ENCODE results near the gene CACFD1.

CACFD1 gene

DNA sequence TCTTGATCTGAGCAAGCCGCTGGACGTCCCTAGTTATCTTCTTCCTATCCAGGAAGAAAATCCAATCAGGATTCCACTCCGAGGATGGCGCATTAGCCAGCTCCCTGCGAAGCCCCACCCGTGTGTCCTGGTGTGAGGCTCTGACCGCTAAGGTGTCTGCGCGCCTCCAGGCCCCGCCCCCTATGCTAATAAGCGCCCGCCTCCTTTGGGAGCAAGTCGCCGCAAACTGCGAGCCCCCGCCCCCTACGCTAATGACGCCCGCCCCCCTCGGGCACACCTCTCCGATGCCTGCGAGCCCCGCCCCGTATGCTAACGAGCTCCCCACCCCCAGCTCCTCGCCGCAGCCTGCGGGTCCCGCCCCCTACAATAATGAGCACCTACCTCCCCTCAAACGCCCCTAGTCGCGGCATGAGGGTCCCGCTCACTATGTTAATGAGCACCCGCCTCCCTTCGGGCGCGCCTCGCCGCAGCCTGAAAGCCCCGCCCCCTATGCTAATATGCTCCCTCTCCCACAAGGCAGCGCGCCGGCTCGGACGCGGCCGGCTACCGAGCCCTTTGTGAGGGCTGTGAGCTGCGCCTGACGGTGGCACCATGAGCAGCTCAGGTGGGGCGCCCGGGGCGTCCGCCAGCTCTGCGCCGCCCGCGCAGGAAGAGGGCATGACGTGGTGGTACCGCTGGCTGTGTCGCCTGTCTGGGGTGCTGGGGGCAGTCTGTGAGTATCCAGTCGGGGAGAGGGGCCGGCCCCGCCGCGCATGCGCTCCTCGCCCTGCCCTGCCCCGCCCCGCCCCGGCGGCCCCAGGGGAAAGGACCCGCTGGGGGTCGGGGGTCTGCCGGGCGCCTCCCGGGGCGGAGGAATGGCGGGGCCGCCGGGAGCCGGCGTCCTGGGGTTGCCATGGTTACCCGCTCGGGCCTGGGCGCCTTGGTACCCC lies at the start of gene CACFD1:
CACFD1 (plus strand) TSS at position 503 of the 929 bp plus-strand sequence; CDS start at position 592, 89 bp downstream.
- DNase-seq (ENCODE audit: low read depth), result peak; percentile 78

DNA sequence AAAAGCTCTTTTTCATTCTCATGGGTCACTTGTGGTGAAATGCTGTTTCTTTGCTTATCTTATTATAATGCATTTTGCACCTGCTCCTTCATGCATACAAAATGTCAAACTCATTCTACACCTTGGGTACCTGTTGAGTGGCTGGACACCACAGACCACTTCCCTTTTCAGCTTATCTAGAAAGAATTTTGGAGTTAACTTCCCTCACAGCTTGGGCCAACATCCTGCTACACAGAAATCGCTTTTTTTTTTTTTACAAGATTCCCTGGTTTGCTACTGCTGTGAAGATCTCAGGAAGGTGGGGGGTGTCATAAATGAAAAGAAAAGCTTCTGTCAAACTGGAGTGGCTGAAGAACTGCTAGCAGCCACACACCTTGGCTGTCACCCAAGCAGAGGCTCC lies 44.6 kb upstream of the CACFD1 start:
- DNase-seq (ENCODE audit: low read depth), result no peak

DNA sequence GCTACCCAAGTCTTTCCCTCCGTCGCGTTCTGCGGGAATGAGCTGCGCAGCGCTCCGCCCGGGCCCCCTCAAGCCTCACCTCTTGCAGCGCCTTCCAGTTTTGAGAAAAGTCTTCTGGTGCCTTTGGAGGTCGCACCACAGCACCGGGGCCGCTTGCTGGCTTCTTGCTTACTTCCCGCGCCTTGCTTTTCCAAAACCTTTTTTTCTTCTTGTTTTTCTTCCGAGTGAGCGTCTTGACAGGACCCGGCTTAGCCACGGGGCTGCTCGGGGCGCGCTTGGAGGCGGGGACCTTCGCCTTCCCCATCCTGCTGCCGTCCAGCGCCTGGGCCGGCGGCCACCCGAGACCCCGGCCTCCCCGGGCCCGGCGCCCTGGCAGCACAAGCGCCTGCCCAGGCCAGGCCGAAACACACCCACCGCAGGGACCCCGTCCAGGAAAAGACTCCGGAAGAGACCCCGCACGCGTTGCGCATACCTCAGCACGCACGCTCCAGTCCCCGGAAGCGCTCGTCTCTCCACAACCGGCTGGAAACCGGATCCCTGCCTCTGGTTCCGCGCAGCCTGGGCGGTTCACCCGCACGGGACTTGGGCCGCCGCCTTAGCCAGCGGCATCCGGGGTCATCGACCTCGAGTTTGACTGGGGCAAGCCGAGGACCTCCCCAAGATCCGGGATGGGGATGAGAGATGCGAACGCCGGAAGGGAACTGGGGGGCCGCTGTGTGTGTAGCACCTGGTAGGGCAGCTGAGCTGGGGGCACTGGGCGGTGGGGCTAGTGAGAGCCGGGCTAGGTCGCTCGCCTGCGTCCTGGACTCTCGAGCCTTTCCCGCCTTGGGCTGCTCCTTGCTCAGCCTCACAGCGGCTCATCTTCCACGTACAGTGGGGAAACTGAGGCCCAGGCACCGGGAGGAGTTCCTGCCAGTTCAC lies 42.0 kb upstream of the CACFD1 start, which contains the start of gene REXO4:
REXO4 (minus strand) TSS at position 470 of the 921 bp plus-strand sequence; CDS start at position 304, 166 bp downstream.
- DNase-seq (ENCODE audit: low read depth), result peak; percentile 68

DNA sequence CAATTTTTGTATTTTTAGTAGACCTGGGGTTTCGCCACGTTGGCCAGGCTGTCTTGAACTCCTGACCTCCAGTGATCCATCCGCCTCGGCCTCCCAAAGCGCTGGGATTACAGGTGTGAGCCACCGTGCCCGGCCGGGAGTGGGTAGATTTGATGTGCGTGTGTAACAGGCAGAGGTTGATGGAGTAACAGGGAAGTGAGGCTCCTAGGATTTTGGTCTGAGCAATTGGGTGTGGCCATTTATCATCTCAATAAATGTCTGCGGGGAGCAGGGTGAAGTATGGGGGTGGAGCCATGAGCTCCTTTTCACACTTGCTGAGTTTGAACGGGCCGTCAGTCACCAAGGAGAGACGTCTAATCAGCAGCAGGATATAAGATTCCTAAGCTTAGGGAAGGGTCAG lies 40.8 kb upstream of the CACFD1 start:
- DNase-seq (ENCODE audit: low read depth), result no peak

DNA sequence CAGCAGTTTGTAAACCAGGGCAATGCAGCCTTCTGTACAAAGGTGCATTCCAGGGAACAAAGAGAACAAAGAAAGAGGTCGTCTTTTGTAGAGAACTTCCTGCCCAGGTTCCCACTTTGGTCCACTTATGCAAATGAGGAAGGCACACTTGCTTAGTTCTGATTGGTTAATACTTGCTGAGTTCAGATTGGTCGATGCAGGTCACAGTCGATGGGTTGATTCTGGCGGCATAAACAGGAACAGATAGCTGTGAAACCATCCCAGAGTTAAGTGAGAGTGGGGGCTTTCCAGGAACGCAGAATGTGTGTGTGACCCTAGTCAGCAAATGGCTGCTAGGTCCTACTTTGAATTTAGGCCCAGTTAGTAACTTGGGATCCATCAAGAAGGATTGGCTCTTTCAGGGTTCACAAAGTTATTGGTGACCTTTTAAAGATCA lies 39.4 kb upstream of the CACFD1 start:
- DNase-seq (ENCODE audit: low read depth), result no peak

DNA sequence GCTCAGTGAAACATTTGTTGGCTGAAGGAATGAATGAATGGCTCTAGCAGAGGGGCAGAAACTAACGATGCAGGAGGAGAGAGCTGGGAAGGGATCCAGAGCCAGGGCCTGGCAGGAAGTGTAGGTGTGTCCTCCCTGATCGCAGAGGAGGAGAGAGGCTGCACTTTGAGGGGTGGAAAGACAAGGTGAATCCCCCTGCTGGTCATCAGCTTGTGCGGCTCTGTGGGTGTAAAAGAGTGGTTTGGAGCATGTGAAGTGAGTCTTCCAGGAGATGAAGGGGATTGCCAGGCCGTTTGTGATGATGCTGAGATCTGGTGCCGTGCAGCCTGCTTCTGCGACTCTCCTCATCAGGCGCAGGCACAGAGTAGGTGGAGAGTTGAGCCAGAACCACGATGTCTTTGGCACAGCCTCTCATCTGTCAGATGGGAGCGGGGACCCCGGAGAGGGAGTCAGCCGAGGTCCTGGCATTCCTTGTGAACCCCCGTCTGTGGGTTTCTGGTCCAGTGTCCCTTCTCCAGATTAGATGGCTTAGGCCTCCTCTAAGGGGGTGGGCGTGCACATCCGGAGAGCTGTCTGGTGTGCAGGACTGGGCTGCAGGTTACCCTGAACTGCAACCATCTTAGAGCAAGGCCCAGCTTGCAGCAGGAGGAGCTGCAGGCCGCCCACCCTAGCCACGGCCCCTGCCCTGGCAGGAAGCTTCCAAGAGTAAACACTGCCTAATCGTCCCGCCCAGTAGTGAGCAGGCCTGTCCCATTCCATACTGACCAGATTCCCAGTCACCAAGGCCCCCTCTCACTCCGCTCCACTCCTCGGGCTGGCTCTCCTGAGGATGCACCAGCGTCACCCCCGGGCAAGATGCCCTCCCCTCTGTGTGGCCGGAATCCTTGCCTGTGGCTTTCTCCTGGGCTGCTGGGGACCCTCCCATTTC lies 37.9 kb upstream of the CACFD1 start, which contains the start of gene ADAMTS13:
ADAMTS13 (plus strand) TSS at position 753 of the 928 bp plus-strand sequence; CDS start at position 830, 77 bp downstream.
- DNase-seq (ENCODE audit: low read depth), result no peak

DNA sequence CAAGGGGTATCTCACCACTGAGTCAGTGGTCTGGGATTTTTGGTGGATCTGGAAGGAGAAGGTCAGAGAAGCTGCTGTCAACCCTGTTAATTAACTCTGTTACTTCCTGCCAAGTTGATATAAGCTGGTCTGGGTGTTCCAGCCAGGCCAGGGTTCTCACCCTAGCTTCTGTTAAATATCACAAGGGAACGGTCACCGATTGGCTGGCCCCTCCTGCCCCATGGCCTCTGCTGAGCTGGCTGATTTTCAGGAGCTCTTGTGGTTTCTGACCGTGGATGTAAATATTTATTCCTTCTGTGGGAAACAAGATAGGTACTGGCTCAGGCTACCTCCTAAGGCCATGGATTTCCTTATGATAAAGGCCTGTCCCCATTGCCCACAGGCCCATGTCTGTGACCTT lies 36.6 kb upstream of the CACFD1 start:
- DNase-seq (ENCODE audit: low read depth), result no peak

DNA sequence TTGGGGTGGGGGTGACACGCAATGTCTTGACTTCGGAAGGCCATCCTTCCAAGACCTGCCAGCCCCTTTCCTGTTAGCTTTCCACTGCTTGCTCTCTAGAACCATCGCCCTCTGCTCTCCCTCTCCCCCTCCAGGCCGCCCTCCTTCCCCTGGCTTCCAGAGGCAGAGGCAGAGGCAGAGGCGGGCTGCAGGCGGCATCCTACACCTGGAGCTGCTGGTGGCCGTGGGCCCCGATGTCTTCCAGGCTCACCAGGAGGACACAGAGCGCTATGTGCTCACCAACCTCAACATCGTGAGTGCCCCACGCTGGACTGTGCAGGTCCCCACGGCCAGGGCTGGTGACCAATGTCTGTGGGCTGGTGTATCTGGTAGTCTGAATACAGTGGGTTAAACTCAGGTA lies 35.6 kb upstream of the CACFD1 start:
- no peak for DNase-seq (ENCODE audit: low read depth)

DNA sequence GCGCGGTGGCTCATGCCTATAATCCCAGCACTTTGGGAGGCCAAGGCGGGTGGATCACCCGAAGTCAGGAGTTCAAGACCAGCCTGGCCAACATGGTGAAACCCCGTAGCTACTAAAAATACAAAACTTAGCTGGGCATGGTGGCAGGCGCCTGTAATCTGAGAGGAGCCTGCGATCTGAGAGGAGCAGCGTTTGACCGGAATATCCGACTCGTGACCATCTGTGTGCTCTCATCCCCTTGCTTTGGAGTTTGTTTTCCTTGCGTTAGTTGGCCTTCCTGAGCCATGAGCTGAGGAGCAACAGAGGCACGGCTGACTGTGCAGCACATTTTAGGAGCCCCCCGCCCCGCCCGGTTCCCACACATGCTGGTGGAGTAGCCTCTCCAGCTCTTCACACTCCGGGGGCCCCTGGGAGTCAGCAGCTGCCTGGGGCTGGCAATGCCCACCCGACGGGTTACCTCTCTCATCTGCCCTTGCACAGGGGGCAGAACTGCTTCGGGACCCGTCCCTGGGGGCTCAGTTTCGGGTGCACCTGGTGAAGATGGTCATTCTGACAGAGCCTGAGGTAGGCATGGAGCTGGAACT lies 34.6 kb upstream of the CACFD1 start:
- no peak for DNase-seq (ENCODE audit: low read depth)

DNA sequence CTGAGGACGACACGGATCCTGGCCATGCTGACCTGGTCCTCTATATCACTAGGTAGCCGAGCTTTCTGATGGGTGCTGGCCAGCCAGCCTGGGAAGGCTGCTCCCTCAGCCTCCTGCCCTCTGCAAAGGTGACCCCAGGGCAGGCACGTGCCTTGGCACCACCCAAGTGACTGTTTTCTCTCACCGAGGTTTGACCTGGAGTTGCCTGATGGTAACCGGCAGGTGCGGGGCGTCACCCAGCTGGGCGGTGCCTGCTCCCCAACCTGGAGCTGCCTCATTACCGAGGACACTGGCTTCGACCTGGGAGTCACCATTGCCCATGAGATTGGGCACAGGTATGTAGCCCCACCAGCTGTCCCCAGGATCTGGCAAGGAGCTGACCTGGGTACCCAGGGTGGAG lies 33.8 kb upstream of the CACFD1 start:
- DNase-seq (ENCODE audit: low read depth), result no peak

DNA sequence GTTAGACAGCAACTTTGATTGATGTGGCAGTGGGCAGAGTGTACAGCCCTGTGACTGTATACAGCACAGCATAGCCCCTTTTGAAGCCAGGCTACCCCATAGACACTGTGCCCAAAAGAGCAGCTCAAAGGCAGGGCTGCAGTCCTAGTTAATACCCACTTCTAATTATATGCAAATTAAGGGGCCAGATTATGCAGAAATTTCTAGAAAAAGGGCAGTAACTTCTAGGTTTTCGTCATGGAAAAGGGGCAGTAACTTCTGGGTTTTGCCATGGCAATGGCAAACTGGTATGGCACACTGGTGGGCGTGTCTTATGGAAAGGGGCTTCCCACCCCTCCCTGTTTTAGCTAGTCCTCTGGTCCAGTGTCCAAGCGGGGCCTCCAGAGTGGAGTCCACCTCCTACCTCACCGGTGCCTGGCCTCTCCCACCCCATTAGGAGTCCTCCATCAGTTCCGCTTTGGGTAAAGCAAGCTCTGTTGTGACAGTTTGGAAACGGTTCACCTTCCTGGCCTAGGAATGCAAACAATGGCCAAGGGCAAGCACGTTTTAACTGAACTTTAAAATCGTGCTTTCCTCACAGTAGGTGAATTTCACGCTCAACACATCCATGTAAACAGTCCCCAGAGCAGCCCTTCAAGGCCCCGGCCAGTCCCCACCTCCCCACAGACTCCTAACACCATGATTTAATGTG lies 32.0 kb upstream of the CACFD1 start:
- no peak for DNase-seq (ENCODE audit: low read depth)

DNA sequence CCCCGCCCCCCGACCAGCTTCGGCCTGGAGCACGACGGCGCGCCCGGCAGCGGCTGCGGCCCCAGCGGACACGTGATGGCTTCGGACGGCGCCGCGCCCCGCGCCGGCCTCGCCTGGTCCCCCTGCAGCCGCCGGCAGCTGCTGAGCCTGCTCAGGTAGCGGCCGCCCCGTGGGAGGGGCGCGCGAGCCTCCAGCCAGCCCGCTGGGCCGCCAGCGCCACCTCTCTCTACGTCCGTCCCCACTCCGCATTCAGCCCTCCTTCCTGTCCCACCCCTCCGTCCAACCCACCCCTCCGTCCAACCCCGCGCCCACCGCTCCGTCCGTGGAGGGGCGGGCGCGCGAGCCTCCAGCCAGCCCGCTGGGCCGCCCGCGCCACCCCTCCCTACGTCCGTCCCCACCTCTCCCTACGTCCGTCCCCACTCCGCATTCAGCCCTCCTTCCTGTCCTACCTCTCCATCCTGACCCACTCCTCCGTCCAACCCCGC lies 31.1 kb upstream of the CACFD1 start:
- DNase-seq (ENCODE audit: low read depth), result no peak

DNA sequence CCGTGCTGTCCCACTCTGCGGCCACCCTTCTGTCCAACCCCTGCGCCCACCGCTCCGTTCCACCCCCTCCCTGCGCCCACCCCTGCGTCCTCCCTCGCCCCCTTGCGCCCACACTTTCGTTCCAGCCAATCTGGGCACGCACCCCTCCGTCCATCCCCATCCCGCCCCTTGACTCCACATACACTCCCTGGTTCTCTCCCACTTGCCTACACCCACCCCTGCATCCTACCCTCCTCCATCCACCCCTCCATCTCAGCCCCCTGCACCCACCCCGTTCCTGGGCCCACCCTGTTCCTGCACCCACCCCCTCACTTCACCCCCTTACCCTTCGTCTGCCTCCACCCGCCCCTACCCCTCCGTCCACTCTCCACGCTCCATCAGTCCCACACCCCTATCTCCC lies 30.6 kb upstream of the CACFD1 start:
- DNase-seq (ENCODE audit: low read depth), result no peak

DNA sequence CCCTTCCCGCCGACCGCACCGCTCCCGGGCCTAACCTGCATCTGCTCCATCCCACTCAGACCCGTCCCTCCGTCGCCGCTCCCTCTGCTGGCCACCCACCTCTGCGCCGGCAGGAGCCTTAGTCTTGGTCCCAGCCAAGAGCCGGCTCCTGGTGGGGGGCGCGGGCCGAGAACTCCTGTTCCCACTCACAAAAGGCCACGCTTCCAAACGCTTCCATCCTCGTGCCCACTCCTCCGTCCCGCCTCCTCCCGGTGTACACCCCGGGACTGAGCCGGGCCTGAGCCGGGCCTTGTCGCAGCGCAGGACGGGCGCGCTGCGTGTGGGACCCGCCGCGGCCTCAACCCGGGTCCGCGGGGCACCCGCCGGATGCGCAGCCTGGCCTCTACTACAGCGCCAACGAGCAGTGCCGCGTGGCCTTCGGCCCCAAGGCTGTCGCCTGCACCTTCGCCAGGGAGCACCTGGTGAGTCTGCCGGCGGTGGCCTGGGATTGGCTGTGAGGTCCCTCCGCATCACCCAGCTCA lies 30.1 kb upstream of the CACFD1 start:
- DNase-seq (ENCODE audit: low read depth), result no peak

DNA sequence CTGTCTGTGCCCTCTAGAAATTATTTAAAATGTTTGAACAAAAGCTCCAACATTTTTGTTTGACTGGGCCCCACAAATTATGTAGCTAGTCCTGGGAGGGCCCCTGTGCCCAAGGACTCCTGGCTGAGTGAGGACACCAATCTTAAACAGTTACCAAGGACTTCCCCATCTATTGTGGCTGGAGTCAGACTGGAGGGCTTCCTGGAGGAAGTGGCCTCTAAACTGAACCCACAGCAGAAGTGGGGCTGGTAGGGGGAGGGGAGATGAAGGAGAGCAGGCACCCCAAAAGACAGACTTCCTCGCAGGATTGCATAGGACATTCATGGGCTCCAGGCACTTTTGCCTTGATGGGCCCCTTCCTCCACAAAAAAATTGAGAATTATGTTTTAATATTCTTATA lies 29.5 kb upstream of the CACFD1 start:
- DNase-seq (ENCODE audit: low read depth), result no peak

DNA sequence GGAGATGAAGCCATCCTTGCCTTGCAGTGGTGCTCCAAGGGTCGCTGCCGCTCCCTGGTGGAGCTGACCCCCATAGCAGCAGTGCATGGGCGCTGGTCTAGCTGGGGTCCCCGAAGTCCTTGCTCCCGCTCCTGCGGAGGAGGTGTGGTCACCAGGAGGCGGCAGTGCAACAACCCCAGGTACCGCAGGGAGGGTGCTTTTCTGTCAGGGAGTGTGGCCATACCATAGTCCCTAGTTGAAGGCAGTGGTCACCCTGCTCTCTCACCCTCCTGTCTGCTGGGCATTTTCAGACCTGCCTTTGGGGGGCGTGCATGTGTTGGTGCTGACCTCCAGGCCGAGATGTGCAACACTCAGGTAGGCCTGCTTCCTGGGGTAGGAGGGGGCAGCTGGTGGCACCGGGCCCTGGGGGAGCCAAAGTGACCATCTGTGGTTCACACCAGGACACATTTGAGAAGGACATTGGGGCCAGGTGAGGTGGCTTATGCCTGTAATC lies 26.4 kb upstream of the CACFD1 start:
- no peak for DNase-seq (ENCODE audit: low read depth)

DNA sequence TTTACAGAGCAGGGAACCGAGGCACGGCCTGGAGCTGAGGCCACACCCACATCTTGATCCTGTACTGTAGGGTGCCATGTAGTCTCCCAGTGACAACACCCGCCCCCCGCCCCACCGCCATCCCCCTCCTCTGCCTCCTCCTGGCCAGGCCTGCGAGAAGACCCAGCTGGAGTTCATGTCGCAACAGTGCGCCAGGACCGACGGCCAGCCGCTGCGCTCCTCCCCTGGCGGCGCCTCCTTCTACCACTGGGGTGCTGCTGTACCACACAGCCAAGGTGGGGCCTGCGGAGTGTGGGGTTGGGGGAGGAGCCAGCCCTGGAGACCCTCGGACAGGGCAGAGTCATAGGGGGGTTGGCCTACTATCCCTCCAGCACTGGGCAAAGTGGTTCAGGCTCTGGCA lies 23.1 kb upstream of the CACFD1 start:
- no peak for DNase-seq (ENCODE audit: low read depth)

DNA sequence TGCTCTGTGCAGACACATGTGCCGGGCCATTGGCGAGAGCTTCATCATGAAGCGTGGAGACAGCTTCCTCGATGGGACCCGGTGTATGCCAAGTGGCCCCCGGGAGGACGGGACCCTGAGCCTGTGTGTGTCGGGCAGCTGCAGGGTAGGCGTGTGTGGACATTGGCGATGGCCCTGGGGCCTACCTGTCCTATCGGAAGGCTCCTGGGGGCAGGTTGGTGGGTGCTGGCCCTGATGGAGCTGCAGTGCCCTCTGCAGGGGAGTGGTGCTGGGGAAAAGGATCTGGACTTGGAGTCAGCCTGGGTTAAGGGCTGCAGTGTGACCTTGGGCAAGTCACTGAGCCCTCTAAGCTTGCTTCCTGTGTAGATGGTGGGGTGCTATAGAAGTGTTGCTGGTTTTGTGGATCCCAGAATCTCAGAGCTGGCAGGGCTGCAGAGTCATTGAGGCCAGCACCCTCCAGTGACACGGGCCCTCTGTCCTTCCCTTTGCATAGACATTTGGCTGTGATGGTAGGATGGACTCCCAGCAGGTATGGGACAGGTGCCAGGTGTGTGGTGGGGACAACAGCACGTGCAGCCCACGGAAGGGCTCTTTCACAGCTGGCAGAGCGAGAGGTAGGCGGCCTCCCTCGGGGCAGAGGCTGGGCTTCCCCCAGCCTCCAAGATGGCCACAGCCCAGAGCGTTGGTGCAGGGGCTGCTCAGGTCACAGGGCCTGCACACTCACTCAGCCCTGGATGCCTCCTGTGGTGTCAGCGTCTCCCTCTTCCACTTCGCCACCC lies 21.8 kb upstream of the CACFD1 start:
- no peak for DNase-seq (ENCODE audit: low read depth)

DNA sequence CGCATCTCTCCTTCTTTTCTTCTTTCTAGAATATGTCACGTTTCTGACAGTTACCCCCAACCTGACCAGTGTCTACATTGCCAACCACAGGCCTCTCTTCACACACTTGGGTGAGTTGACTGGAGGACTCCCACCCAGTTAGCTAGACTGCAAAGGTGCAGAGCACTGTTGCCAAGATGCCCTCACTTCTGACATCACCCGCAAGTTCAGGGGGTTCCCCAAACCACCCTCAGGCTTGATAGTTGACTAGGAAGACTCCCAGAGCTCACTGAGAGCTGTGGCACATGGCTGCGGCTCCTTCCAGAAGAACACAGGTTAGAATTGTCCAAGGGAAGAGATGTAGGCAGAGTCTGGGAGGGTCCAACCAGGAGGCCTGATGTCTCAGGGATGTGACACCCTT lies 20.4 kb upstream of the CACFD1 start:
- DNase-seq (ENCODE audit: low read depth), result no peak
